Right forelimb (tissue), 1 donor: ENCODE results near the gene KIF26B.

Source experiments
- DNase-seq: peaks from one replicate; pipeline ENCODE4 v3.0.0-alpha.2; 2018

The KIF26B gene

GRCh38 chr1:245475961-245476516, 321.3 kb downstream of the KIF26B start:
- DNase-seq, result no peak

DNA sequence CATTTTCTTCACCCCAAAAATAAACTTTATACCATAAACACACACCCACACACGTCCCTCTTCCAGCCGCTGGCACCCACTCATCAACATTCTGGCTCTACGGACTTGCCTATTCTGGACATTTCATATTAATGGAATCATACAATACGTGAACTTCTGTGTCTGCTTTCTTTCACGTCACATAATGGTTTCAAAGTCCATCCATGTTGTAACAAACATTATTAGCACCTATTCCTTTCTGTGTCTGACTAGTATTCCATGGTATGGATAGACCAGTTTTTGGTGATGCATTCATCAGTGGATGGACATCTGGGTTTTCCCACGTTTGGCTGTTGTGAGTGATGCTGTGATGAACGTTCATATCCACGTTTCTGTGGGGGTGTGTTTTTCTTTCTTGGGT, 323.2 kb downstream of the KIF26B start:
- no peak for DNase-seq

DNA sequence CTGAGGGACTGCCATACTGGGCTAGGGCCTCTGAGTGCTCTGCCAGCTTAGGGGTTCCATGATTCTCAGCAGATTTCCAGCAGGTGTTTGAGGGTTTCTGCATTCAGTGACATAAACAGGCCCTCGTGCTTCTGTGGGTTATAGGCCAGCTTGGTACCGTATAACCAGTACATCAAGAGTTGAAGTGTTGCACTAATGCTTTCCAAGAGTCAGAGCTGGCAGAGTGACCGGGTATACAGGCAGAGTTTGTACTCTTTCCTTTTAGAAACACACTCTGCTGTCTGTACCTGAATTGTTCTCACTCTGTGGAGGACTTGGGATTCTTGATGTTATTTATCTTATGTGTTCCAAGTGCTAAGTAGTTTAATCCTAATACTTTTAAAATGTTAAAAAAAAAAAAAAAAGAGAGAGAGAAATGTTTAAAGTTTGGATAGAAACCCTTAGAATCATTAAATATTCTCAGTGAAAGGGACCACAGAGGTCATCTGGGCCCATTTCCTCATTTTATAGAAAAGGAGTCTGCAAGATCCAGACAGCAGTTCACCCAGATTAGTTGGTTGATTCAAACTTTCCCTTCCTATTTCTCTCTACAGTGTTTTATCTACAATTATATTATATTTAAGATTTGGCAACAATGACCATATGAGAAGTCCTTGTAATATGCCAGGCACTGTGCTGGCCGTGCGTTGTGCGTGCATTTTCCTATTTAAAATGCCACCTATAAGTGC, 325.8 kb downstream of the KIF26B start:
- no peak for DNase-seq

- DNase-seq, result no peak
These were observed 326.5 kb downstream of the KIF26B start for GRCh38 chr1:245481261-245481660.

- DNase-seq, result no peak
These were observed 328.5 kb downstream of the KIF26B start for GRCh38 chr1:245483247-245483646.

DNA sequence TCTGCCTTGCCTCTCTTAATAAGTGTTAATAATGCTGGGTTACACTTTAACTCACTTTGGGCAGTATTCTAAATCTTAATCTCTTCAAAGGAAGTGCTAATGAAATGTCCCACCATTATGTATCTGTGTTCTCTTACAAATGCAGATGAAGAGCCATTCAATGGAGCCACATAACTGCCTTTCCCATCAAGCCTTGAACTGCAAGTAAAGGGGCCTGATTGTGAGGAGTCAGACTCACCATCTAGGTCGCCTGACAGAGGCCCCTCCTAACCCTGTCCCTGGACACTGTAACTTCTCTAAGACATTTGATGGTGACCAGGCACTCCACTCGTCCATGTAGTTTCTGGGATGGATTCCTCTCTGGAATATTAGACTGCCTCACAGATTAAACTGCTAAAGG, 329.4 kb downstream of the KIF26B start:
- DNase-seq, result no peak

DNA sequence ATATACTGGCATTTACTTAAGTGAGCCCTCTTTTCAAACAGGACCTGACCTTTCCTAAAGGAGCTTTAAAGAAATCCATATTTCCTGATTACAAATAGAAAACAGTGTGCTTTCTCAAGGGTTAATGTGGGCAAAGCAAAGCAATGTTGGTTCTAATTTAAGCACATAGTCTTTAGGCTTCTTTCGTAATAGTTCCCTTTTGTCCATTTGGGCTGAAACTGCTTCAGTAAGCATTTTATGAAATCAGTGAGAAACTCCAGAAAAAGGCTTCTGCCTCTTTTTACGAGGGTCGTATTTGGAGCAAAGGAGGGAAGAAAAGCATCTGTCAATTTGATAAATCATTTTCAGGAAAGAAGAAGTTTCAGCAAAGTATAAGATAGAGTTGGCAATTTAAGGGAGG, 331.2 kb downstream of the KIF26B start:
- DNase-seq, result no peak

GRCh38 chr1:245486775-245487470, 332.1 kb downstream of the KIF26B start:
- no peak for DNase-seq

- no peak for DNase-seq
These were observed 333.8 kb downstream of the KIF26B start for GRCh38 chr1:245488346-245489129.

GRCh38 chr1:245489838-245490237, 335.1 kb downstream of the KIF26B start:
- no peak for DNase-seq

DNA sequence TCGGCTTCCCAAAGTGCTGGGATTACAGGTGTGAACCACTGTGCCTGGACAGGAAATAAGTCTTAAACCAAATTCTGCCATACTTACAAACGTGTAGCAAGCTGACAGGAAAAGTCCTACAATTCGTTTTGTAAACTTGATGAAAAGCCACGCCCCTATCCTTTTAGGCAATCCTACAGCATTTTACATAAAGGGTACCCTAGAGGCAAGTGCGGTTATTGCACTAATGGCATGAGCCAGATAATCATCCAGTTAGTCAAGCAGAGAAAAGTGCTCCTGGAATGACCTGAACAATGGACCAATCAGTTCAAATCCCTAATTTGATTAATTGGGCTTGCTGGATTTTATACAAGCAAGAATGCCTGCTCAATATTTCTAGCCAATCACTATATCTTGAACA, 338.2 kb downstream of the KIF26B start:
- no peak for DNase-seq

- no peak for DNase-seq
These were observed 340.9 kb downstream of the KIF26B start for GRCh38 chr1:245495681-245496080.

DNA sequence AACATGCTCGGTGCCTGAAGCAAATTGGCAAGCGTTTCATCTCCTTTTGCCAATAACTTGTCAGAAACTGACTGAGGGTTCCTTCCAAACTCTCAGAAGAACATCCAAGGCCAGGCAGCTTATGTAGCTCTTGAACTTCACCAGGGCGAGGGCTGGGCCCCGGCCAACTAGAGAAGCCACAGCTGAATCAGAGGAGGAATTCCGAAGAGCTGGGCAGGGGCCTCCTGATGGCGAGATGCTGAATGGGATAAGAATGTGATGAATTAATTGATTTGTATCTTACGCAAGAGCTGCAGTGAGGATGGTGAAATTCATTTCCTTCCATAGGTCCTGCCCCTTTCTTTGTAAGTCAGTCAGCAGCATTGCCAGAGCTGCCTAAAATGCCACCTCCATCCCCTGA, 345.8 kb downstream of the KIF26B start:
- DNase-seq, result no peak

DNA sequence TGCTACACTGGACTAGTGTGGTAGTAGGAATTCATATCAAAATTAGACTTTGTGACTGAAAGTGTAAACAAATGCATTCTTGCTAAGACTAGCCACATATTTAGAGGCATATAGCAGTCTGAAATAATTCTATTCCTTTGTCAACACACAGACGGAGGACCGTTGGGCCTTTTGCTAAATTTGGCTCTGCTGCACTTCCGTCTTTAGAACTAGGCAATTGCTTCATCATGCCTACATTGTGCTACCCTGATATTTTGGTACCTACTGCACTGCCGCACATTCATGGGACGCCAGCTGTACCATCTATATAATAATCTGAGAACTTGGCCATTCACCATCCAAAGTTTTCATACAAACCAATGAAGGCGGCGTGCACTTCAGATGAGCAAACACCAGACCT, 346.8 kb downstream of the KIF26B start:
- no peak for DNase-seq

GRCh38 chr1:245503548-245503947, 348.8 kb downstream of the KIF26B start:
- DNase-seq, result no peak

- DNase-seq, result no peak
These were observed 355.4 kb downstream of the KIF26B start for GRCh38 chr1:245510144-245510543.

- no peak for DNase-seq
These were observed 357.6 kb downstream of the KIF26B start for GRCh38 chr1:245512181-245512888.

- no peak for DNase-seq
These were observed 358.3 kb downstream of the KIF26B start for GRCh38 chr1:245512980-245513578.

- DNase-seq, result no peak
These were observed 361.5 kb downstream of the KIF26B start for GRCh38 chr1:245516284-245516759.

- no peak for DNase-seq
These were observed 365.8 kb downstream of the KIF26B start for GRCh38 chr1:245520611-245521010.

DNA sequence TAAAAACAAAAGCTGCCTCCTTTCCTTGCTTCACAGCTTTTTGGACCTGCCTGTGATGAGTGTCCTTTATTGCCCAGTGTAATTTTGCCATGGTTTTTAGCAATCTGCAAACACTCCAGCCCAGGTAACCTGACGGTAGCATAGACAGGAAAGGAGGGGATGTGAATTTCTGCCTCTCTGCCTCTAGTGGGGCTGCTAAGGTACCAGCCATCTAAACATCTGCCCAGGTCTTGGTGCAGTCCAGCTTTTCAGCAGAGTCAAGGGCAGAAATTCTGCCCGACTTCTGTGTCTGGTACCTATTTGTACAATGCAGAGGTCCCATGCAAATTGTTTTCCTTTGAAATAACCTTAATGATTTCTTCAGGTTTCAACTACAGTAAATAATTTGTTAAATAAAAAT, 371.4 kb downstream of the KIF26B start:
- DNase-seq, result no peak

GRCh38 chr1:245528258-245528635, 373.5 kb downstream of the KIF26B start:
- DNase-seq, result no peak
